GM18517 (cell line): ENCODE data around the gene ZNF580.

Experiments
- ATAC-seq: cut with Tn5 transposase; IDR thresholded peaks from one replicate; pipeline ENCODE4 v1.9.1; 2021; ENCODE audit warnings: mild to moderate bottlenecking, moderate library complexity; ENCODE audit not compliant: unreplicated experiment

Gene ZNF580

GRCh38 chr19:55640577-55641425 lies at the start of gene ZNF580:
TSS of gene ZNF580 (plus strand) at chr19:55641002. CDS start at chr19:55642509, 1,507 bp downstream.
- no peak for ATAC-seq

GRCh38 chr19:55591555-55591954 lies 49.2 kb upstream of the ZNF580 start:
- ATAC-seq = no peak

- no peak for ATAC-seq
Observed at GRCh38 chr19:55592391-55593090, 48.3 kb upstream of the ZNF580 start.

GRCh38 chr19:55593096-55593772 lies 47.6 kb upstream of the ZNF580 start:
- ATAC-seq = no peak

GRCh38 chr19:55594996-55595545 lies 45.7 kb upstream of the ZNF580 start:
- no peak for ATAC-seq

GRCh38 chr19:55596304-55596703 lies 44.5 kb upstream of the ZNF580 start:
- no peak for ATAC-seq

GRCh38 chr19:55597501-55597921 lies 43.3 kb upstream of the ZNF580 start:
- no peak for ATAC-seq

GRCh38 chr19:55598034-55598433 lies 42.8 kb upstream of the ZNF580 start:
- no peak for ATAC-seq

- peak; percentile 45 for ATAC-seq
Observed at GRCh38 chr19:55598719-55599467, 41.9 kb upstream of the ZNF580 start.

- peak; percentile 45 for ATAC-seq
Observed at GRCh38 chr19:55599468-55599841, 41.3 kb upstream of the ZNF580 start, which contains the start of gene FIZ1. TSS of gene FIZ1 (minus strand) at chr19:55599517. CDS start at chr19:55597865, 1,652 bp downstream.

GRCh38 chr19:55599842-55600661 lies 40.8 kb upstream of the ZNF580 start, which contains the start of gene ZNF524:
TSS of gene ZNF524 (plus strand) at chr19:55600288. CDS start at chr19:55602113, 1,825 bp downstream.
- ATAC-seq = peak; percentile 45

- ATAC-seq = no peak
Observed at GRCh38 chr19:55600662-55601028, 40.2 kb upstream of the ZNF580 start.

- ATAC-seq = no peak
Observed at GRCh38 chr19:55601084-55601483, 39.7 kb upstream of the ZNF580 start.

GRCh38 chr19:55602104-55603001 lies 38.4 kb upstream of the ZNF580 start:
- ATAC-seq = no peak

GRCh38 chr19:55603115-55603514 lies 37.7 kb upstream of the ZNF580 start:
- ATAC-seq = no peak

- ATAC-seq = no peak
Observed at GRCh38 chr19:55603581-55604292, 37.1 kb upstream of the ZNF580 start.

GRCh38 chr19:55605207-55605636 lies 35.6 kb upstream of the ZNF580 start:
- ATAC-seq = peak; percentile 56
